NCI-H146 treated with DMSO at 0.1 percent for 48 hours (cell line): Measurements from ENCODE around the gene ZSCAN9.

Experiments used
- DNase-seq: peaks from one replicate; lab custom pipeline; 2025; ENCODE audit not compliant: unreplicated experiment; lab: John Stamatoyannopoulos, UW

The ZSCAN9 gene

DNA sequence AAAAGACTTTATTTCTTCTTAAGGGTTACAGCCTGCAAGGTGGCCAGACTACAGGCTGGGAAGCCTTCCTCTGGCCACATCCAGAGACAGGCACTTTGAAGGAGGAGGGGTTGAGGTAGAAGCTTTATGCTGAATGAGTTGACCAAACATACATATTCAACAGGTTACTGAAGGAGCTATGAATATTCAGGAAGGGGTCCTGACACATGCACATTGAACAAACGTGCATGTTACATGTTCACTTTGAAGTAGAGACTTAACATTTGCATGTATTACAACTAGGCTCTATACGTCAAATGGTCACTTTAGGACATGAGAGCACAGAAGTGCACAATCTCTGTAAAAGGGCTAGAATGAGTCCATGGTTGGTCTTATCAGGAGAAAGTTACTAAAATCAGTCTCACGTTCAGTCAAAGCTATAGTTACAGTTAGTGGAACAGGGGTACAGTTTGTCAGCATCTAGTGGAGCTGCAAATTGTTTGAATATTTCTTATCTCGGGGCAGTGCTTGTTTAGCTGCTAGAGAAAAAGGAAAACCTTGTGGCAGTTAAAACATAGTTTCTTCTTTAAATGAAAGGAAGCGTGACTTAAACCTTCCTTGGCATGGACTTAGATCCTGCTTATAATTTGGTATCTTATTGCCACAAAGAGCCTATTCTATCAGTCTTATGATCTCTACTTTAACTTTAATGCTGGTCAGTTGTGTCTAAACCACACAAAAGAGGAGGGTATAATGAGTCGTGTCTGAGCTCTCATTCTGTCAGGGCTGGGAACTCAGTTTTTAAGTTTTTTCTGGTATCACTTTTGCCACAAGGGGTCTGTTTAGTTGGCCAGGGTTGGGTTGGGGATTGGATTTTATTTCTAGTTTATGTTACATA lies 4.6 kb upstream of the ZSCAN9 start:
- DNase-seq: no peak

DNA sequence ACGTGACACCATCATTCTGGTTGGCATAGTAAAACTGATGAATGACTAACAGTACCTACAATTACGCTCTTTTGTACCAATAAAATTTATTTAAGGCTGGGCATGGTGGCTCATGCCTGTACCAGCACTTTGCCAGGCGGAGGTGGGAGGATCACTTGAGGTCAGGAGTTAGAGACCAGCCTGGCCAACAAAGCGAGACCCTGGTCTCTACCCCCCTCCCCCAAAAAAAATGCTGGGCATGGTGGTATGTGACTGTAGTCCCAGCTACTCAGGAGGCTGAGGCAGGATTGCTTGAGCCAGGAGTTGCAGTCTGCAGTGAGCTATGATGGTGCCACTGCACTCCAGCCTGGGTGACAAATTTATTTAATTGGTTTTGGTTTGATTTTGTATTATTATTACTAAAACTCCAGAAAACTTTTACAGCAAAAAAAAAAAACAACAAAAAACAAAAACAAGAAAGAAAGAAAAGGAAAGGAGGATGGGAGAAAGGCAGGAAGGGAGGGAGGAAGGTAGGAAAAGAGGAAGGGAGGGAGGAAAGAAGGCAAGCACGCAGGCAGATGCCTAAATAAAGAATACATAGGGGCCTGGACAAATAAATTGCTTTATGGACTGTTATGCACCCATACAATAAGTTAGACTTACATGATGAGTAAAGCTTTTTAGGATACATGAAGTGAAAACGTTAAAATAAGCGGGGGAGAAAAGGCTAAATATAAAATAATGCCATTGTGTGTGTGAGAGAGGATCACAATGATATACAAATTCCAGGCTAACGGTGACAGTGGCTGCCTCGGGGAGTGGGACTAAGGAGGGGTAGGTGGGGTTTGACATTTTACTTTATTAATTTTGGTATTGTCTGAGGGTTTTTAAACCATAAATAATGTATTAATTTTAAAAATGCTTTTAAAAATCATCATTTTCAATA lies 682 bp upstream of the ZSCAN9 start:
- DNase-seq: no peak

GRCh38 chr6:28226460-28226859 lies 1.4 kb downstream of the ZSCAN9 start:
- DNase-seq: no peak

DNA sequence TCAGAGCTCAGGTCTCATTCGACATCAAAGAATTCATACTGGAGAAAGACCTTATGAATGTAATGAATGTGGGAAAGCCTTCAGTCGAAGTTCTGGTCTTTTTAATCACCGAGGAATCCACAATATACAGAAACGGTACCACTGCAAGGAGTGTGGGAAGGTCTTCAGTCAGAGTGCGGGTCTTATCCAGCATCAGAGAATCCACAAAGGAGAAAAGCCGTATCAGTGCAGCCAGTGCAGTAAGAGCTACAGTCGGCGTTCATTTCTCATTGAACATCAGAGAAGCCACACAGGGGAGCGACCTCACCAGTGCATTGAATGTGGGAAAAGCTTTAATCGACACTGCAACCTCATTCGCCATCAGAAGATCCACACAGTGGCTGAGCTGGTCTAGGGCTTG lies 7.7 kb downstream of the ZSCAN9 start:
- no peak for DNase-seq

- DNase-seq: no peak
Measured at GRCh38 chr6:28235912-28236452, 10.9 kb downstream of the ZSCAN9 start.

GRCh38 chr6:28239636-28240035 lies 14.6 kb downstream of the ZSCAN9 start:
- DNase-seq: no peak

- DNase-seq: no peak
Measured at GRCh38 chr6:28240471-28240870, 15.4 kb downstream of the ZSCAN9 start.

GRCh38 chr6:28243946-28244345 lies 18.9 kb downstream of the ZSCAN9 start:
- no peak for DNase-seq

GRCh38 chr6:28245206-28245941 lies 20.3 kb downstream of the ZSCAN9 start:
- no peak for DNase-seq

- DNase-seq: no peak
Measured at GRCh38 chr6:28248916-28249315, 23.8 kb downstream of the ZSCAN9 start.

- DNase-seq: no peak
Measured at GRCh38 chr6:28250747-28251146, 25.7 kb downstream of the ZSCAN9 start.

- DNase-seq: no peak
Measured at GRCh38 chr6:28251661-28252008, 26.6 kb downstream of the ZSCAN9 start.

DNA sequence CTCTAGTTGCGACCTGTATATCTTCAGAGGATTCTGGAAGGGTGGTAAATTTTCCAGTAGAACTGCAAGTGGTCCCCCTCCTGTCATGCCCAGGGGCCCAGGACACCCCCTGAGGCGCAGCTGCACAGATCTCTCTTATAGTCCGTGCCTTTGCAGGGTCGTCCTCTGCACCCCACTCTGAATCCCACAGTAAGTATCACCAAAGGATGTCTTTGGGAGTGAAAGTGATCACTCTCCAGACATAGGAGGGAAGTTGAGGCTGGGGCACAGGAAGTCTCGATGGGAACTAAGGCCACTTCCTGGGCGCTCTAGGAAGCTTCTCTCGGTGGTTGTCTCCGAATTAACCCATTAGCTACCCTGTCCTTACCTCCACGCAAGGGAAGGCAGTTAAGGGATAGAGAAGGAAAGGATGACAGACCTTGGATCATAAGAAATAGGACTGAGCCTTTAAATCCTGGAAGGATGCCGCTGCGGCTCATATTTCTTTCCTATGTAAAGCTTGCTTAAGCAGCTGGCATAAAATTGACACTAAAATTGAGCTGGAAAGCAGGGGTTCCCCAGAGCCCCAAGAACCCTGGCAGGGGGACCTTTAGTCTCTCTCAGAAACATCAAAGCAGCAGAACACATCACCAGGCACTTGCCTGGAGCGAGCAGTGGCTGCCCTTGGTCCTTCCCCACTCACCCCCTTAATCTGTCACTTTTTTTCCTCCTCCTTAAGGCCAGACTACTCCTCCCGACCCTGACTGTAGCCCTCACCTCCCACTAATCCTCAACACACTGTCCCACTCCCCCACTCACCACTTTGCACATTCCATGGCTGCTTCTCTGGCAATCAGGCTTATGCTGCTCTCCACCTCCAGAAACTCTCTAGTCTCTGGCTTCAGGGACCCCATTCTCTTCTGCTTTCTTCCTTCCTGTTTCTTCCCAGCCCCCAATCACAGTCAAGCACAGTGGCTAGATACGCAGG lies 27.2 kb downstream of the ZSCAN9 start, which contains the start of gene ZKSCAN4:
Gene ZKSCAN4 (minus strand): TSS at position 261 of the 967 bp plus-strand sequence. CDS start 289 bp downstream, outside the sequence.
- peak; percentile 63 for DNase-seq

DNA sequence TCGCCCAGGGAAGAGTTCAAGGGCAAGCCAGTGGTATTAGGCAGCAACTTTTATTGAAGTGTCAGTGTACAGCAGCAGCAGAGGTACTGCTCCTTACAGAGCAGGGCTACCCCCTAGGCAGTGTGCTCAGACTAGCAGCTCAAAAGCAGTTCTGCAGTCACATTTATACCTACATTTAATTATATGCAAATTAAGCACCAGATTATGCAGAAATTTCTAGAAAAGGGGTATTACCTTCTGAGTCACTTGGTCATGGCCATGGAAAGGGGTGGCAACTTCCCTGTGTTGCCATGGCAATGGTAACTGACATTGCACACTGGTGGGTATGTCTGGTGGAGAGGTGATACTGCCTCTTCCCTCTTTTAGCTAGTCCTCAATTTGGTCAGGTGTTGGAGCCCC lies 29.0 kb downstream of the ZSCAN9 start:
- DNase-seq: no peak

- DNase-seq: no peak
Measured at GRCh38 chr6:28257042-28257441, 32.0 kb downstream of the ZSCAN9 start.

DNA sequence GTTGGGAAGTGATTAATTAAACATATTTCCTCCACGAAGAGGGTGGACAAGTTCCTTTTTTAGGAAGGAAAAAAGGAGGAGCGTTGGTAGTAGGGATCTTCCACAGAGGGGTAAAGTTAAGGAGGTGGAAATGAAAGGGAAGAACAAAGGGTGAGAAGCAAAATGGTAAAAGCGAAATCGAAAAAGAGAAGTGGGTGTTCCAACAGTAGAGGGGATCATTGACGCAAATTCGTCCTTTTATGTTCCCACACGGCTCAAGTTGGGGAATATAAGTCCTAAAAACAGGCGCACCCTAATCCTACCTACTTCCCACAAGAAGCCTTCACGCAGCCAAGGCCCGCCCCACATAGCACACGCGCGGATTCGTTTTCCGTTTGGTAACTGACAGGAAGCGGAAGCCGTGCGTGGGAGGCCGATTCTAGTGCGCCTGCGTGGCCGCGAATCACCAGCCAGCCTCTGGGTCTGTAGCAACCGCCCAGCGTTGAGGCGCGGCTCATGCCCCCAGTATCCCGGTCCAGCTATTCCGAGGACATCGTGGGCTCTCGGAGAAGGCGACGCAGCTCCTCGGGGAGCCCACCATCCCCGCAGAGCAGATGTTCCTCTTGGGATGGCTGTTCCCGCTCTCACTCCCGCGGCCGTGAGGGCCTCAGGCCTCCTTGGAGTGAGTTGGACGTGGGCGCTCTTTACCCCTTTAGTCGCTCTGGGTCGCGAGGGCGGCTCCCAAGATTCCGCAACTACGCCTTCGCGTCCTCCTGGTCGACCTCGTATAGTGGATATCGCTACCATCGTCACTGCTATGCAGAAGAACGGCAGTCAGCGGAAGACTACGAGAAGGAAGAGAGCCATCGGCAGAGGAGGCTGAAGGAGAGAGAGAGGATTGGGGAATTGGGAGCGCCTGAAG lies 34.1 kb downstream of the ZSCAN9 start, which contains the start of gene NKAPL:
Gene NKAPL (plus strand): TSS at position 421 of the 901 bp plus-strand sequence. CDS start 75 bp downstream, at position 496.
- DNase-seq: no peak

- DNase-seq: no peak
Measured at GRCh38 chr6:28263922-28264321, 38.8 kb downstream of the ZSCAN9 start.

DNA sequence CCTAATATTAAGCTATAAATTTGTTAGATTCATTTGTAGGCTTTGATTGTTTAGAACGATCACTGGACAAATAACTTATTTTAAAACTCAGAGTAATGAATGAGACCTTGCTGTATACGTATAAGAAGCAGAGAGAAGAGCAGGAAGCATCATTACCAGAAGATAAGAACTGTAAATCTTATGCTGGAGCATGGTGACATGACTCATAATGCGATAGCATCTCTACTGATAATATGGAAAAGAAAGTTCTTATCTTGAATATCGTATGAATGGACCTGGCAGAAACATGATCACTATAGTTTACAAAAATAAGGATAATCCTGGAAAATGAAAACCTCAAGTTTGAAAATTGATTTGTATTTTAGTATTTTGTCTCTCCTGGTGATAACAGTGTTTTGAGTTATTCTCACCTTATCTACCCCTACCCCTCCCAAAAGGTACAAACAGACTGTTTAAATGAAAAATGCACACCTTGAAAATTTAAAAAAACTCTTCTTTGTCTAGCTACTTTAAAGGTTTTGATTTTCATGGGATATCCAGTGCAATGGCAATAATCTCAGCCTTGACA lies 39.8 kb downstream of the ZSCAN9 start:
- DNase-seq: no peak
